PC-3 (cell line): ENCODE measurements around the gene ENOX2.

Experiments
- EZH2 ChIP-seq: fragments of 300-600 bp; sonication (generic); IDR thresholded peaks from one replicate; pipeline ENCODE4 v1.6.1; 2017; ENCODE audit warnings: antibody characterized with exemption, mild to moderate bottlenecking, low read length; ENCODE audit not compliant: unreplicated experiment
- TF ChIP-seq, protein P1 (sequence below): fragments of 300-600 bp; sonication (generic); conservative IDR thresholded peaks from 2 replicates; pipeline ENCODE4 v1.5.1; 2017; ENCODE audit warnings: antibody characterized with exemption, low read depth, mild to moderate bottlenecking, low read length

DNA sequence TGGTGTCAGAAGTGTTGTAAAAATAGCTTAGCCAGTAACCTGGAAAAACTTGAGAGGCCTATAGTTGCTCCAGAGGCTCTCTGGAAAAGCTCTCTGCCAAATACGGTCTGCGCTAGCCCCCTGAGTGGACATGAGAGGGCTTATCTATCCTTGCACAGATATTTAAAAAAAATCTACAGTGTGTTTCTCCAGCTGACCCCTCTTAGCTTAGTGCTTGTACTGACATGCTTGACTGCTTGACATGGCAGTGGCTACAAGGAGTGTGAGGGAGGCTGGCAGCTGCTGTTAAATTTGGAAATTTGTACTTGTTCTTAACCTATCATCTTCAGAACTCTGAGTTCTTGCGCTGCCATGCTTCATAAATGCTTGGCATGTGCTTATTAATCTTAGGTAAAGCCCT is 272.0 kb downstream of the ENOX2 start:
- TF ChIP-seq, protein P1, sequence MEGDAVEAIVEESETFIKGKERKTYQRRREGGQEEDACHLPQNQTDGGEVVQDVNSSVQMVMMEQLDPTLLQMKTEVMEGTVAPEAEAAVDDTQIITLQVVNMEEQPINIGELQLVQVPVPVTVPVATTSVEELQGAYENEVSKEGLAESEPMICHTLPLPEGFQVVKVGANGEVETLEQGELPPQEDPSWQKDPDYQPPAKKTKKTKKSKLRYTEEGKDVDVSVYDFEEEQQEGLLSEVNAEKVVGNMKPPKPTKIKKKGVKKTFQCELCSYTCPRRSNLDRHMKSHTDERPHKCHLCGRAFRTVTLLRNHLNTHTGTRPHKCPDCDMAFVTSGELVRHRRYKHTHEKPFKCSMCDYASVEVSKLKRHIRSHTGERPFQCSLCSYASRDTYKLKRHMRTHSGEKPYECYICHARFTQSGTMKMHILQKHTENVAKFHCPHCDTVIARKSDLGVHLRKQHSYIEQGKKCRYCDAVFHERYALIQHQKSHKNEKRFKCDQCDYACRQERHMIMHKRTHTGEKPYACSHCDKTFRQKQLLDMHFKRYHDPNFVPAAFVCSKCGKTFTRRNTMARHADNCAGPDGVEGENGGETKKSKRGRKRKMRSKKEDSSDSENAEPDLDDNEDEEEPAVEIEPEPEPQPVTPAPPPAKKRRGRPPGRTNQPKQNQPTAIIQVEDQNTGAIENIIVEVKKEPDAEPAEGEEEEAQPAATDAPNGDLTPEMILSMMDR: no peak
- TF ChIP-seq EZH2: no peak
